ENCODE data around the gene MBD6.

- TF ChIP-seq CTCF (IDR thresholded peaks at IDR 0.05) (no peak), POLR2A (IDR thresholded peaks at IDR 0.05) (no peak)
These were observed 41.6 kb downstream of the MBD6 start for GRCh38 chr12:57564178-57564740.

All from upper lobe of left lung (tissue), 4 donors.